ENCODE measurements around the gene JAK3. TPM values are rescaled to one million over a fixed set of nuclear protein-coding genes. Genes with fewer than 3 reads are reported as not detected.
"Not testable (repeated sequence)": the region's sequence is repeated elsewhere in the genome, so short reads cannot be mapped to it uniquely, and the experiment has no call there.

JAK3 gene
- 1 to 10 TPM in 3 of 4 donors, under 1 TPM in 1; 0.67 to 6.8 (median 2.5) TPM for polyA plus RNA-seq
- long read RNA-seq, donor 1 = 0 reads
- long read RNA-seq, donor 2 = 0 reads
- long read RNA-seq, donor 3, full-length matches to known transcripts = 2 of 2 reads
- long read RNA-seq, donor 3, partial matches to known transcripts = 0 of 2 reads
- long read RNA-seq, donor 3, other reads (novel, unspliced or antisense) = 0 of 2 reads
- long read RNA-seq, donor 4 = 0 reads
- long read RNA-seq, donor 5 = 0 reads
- long read RNA-seq, donor 6 = 0 reads
- long read RNA-seq, donor 7 = 0 reads
- long read RNA-seq, donor 8 = 0 reads
- long read RNA-seq, donor 9 = 0 reads
- long read RNA-seq, donor 10 = 0 reads

GRCh38 chr19:17847538-17848366, at the start of gene JAK3:
TSS of gene JAK3 (minus strand) at chr19:17847982. CDS start at chr19:17844417, 3,565 bp downstream.
- peaks cover 0 to 4% (median 3%) of the 10 kb centered on the region in 3 donors for H3K4me1 ChIP-seq (ENCODE audit: control insufficient read depth in 3 of 3, insufficient read depth in 2 of 3, low read depth in 1 of 3, low read length in 2 of 3)
- FAIRE-seq (no peak), DNase-seq (peak; percentile 37 to 85)
- H3K27me3 ChIP-seq (ENCODE audit: control insufficient read depth in 3 of 3, insufficient read depth in 3 of 3, low read length in 3 of 3) = peaks cover 0 to 6% (median 0%) of the 10 kb centered on the region in 3 donors
- peak within 1 kb of the TSS; percentile 61 to 89 (median 81) for H3K27ac ChIP-seq (ENCODE audit: low read depth in 1 of 3, low read length in 2 of 3)
- H3K36me3 ChIP-seq (ENCODE audit: control insufficient read depth in 3 of 3, insufficient read depth in 2 of 3, low read depth in 1 of 3, low read length in 3 of 3) = peaks cover 0 to 5% (median 0%) of the 10 kb centered on the region in 3 donors
- H3K4me3 ChIP-seq (ENCODE audit: low read depth in 1 of 3, low read length in 3 of 3) = peak within 1 kb of the TSS; percentile 37 to 60 (median 42)
- no peaks in the 10 kb centered on the region for H3K9me3 ChIP-seq (ENCODE audit: control insufficient read depth in 2 of 2, insufficient read depth in 1 of 2, low read depth in 1 of 2, low read length in 1 of 2)
- 5 to 9% (median 9%) methylated on average over 38 to 40 of the region's 40 CpGs for WGBS, 3 donors

- FAIRE-seq = no peak
- Histone ChIP-seq H3K4me3 (ENCODE audit: low read depth in 1 of 3, low read length in 3 of 3) (no peak overlapping the region), H3K9me3 (ENCODE audit: control insufficient read depth in 2 of 2, insufficient read depth in 1 of 2, low read depth in 1 of 2, low read length in 1 of 2) (peaks cover 0 to 2% of the 10 kb centered on the region in 2 donors), H3K4me1 (ENCODE audit: control insufficient read depth in 3 of 3, insufficient read depth in 2 of 3, low read depth in 1 of 3, low read length in 2 of 3) (no peaks in the 10 kb centered on the region), H3K27ac (ENCODE audit: low read depth in 1 of 3, low read length in 2 of 3) (no peak overlapping the region), H3K27me3 (ENCODE audit: control insufficient read depth in 3 of 3, insufficient read depth in 3 of 3, low read length in 3 of 3) (no peaks in the 10 kb centered on the region), H3K36me3 (ENCODE audit: control insufficient read depth in 3 of 3, insufficient read depth in 2 of 3, low read depth in 1 of 3, low read length in 3 of 3) (no peaks in the 10 kb centered on the region)
- DNase-seq = no peak
- whole genome bisulfite sequencing, 3 donors = 73 to 83% (median 76%) methylated on average over 9 of the region's 9 CpGs
These were observed 46.0 kb upstream of the JAK3 start for GRCh38 chr19:17893766-17894165.

GRCh38 chr19:17889609-17890214, 41.9 kb upstream of the JAK3 start:
- H3K27me3 ChIP-seq (ENCODE audit: control insufficient read depth in 3 of 3, insufficient read depth in 3 of 3, low read length in 3 of 3) = no peaks in the 10 kb centered on the region
- 28 to 38% (median 34%) methylated on average over 18 of the region's 18 CpGs for WGBS, 3 donors
- no peaks in the 10 kb centered on the region for H3K4me1 ChIP-seq (ENCODE audit: control insufficient read depth in 3 of 3, insufficient read depth in 2 of 3, low read depth in 1 of 3, low read length in 2 of 3)
- FAIRE-seq = no peak
- no peak overlapping the region for H3K4me3 ChIP-seq (ENCODE audit: low read depth in 1 of 3, low read length in 3 of 3)
- no peaks in the 10 kb centered on the region for H3K36me3 ChIP-seq (ENCODE audit: control insufficient read depth in 3 of 3, insufficient read depth in 2 of 3, low read depth in 1 of 3, low read length in 3 of 3)
- no peak overlapping the region for H3K27ac ChIP-seq (ENCODE audit: low read depth in 1 of 3, low read length in 2 of 3)
- DNase-seq = peak in 1 of 2 donors; percentile 61
- peaks cover 0 to 2% of the 10 kb centered on the region in 2 donors for H3K9me3 ChIP-seq (ENCODE audit: control insufficient read depth in 2 of 2, insufficient read depth in 1 of 2, low read depth in 1 of 2, low read length in 1 of 2)

GRCh38 chr19:17888260-17888659, 40.5 kb upstream of the JAK3 start:
- Histone ChIP-seq H3K9me3 (ENCODE audit: control insufficient read depth in 2 of 2, insufficient read depth in 1 of 2, low read depth in 1 of 2, low read length in 1 of 2) (peaks cover 0 to 2% of the 10 kb centered on the region in 2 donors), H3K4me1 (ENCODE audit: control insufficient read depth in 3 of 3, insufficient read depth in 2 of 3, low read depth in 1 of 3, low read length in 2 of 3) (no peaks in the 10 kb centered on the region), H3K36me3 (ENCODE audit: control insufficient read depth in 3 of 3, insufficient read depth in 2 of 3, low read depth in 1 of 3, low read length in 3 of 3) (no peaks in the 10 kb centered on the region), H3K4me3 (ENCODE audit: low read depth in 1 of 3, low read length in 3 of 3) (no peak overlapping the region), H3K27ac (ENCODE audit: low read depth in 1 of 3, low read length in 2 of 3) (no peak overlapping the region), H3K27me3 (ENCODE audit: control insufficient read depth in 3 of 3, insufficient read depth in 3 of 3, low read length in 3 of 3) (no peaks in the 10 kb centered on the region)
- 47 to 69% (median 58%) methylated on average over 7 of the region's 7 CpGs for WGBS, 3 donors
- DNase-seq = no peak
- FAIRE-seq = no peak

- not testable (repeated sequence) for H3K4me3 ChIP-seq (ENCODE audit: low read depth in 1 of 3, low read length in 3 of 3); DNase-seq; H3K27me3 ChIP-seq (ENCODE audit: control insufficient read depth in 3 of 3, insufficient read depth in 3 of 3, low read length in 3 of 3); H3K4me1 ChIP-seq (ENCODE audit: control insufficient read depth in 3 of 3, insufficient read depth in 2 of 3, low read depth in 1 of 3, low read length in 2 of 3); FAIRE-seq; H3K36me3 ChIP-seq (ENCODE audit: control insufficient read depth in 3 of 3, insufficient read depth in 2 of 3, low read depth in 1 of 3, low read length in 3 of 3); H3K9me3 ChIP-seq (ENCODE audit: control insufficient read depth in 2 of 2, insufficient read depth in 1 of 2, low read depth in 1 of 2, low read length in 1 of 2); H3K27ac ChIP-seq (ENCODE audit: low read depth in 1 of 3, low read length in 2 of 3)
- 78 to 86% (median 81%) methylated on average over 4 of the region's 4 CpGs for WGBS, 3 donors
These were observed 39.4 kb upstream of the JAK3 start for GRCh38 chr19:17887221-17887620.

GRCh38 chr19:17886515-17886914, 38.7 kb upstream of the JAK3 start:
- Histone ChIP-seq H3K27me3 (ENCODE audit: control insufficient read depth in 3 of 3, insufficient read depth in 3 of 3, low read length in 3 of 3) (no peaks in the 10 kb centered on the region), H3K4me1 (ENCODE audit: control insufficient read depth in 3 of 3, insufficient read depth in 2 of 3, low read depth in 1 of 3, low read length in 2 of 3) (no peaks in the 10 kb centered on the region), H3K27ac (ENCODE audit: low read depth in 1 of 3, low read length in 2 of 3) (no peak overlapping the region), H3K36me3 (ENCODE audit: control insufficient read depth in 3 of 3, insufficient read depth in 2 of 3, low read depth in 1 of 3, low read length in 3 of 3) (no peaks in the 10 kb centered on the region), H3K9me3 (ENCODE audit: control insufficient read depth in 2 of 2, insufficient read depth in 1 of 2, low read depth in 1 of 2, low read length in 1 of 2) (peaks cover 0 to 2% of the 10 kb centered on the region in 2 donors), H3K4me3 (ENCODE audit: low read depth in 1 of 3, low read length in 3 of 3) (no peak overlapping the region)
- 61 to 81% (median 71%) methylated on average over 7 of the region's 7 CpGs for WGBS, 3 donors
- no peak for FAIRE-seq
- no peak for DNase-seq

- no peak for DNase-seq
- no peaks in the 10 kb centered on the region for H3K4me1 ChIP-seq (ENCODE audit: control insufficient read depth in 3 of 3, insufficient read depth in 2 of 3, low read depth in 1 of 3, low read length in 2 of 3)
- H3K27ac ChIP-seq (ENCODE audit: low read depth in 1 of 3, low read length in 2 of 3) = no peak overlapping the region
- no peaks in the 10 kb centered on the region for H3K36me3 ChIP-seq (ENCODE audit: control insufficient read depth in 3 of 3, insufficient read depth in 2 of 3, low read depth in 1 of 3, low read length in 3 of 3)
- FAIRE-seq = no peak
- 77 to 82% (median 77%) methylated on average over 30 to 33 of the region's 33 CpGs for WGBS, 3 donors
- no peak overlapping the region for H3K4me3 ChIP-seq (ENCODE audit: low read depth in 1 of 3, low read length in 3 of 3)
- no peaks in the 10 kb centered on the region for H3K9me3 ChIP-seq (ENCODE audit: control insufficient read depth in 2 of 2, insufficient read depth in 1 of 2, low read depth in 1 of 2, low read length in 1 of 2)
- no peaks in the 10 kb centered on the region for H3K27me3 ChIP-seq (ENCODE audit: control insufficient read depth in 3 of 3, insufficient read depth in 3 of 3, low read length in 3 of 3)
These were observed 36.0 kb upstream of the JAK3 start for GRCh38 chr19:17883627-17884410.

- FAIRE-seq (no peak), DNase-seq (no peak)
- Histone ChIP-seq H3K4me1 (ENCODE audit: control insufficient read depth in 3 of 3, insufficient read depth in 2 of 3, low read depth in 1 of 3, low read length in 2 of 3) (no peaks in the 10 kb centered on the region), H3K4me3 (ENCODE audit: low read depth in 1 of 3, low read length in 3 of 3) (no peak overlapping the region), H3K27me3 (ENCODE audit: control insufficient read depth in 3 of 3, insufficient read depth in 3 of 3, low read length in 3 of 3) (peaks cover 0 to 2% (median 0%) of the 10 kb centered on the region in 3 donors), H3K9me3 (ENCODE audit: control insufficient read depth in 2 of 2, insufficient read depth in 1 of 2, low read depth in 1 of 2, low read length in 1 of 2) (no peaks in the 10 kb centered on the region), H3K36me3 (ENCODE audit: control insufficient read depth in 3 of 3, insufficient read depth in 2 of 3, low read depth in 1 of 3, low read length in 3 of 3) (no peaks in the 10 kb centered on the region), H3K27ac (ENCODE audit: low read depth in 1 of 3, low read length in 2 of 3) (no peak overlapping the region)
- WGBS, 3 donors = 70 to 76% (median 75%) methylated on average over 7 of the region's 7 CpGs
These were observed 33.9 kb upstream of the JAK3 start for GRCh38 chr19:17881701-17882100.

Measured in small intestine (tissue), 16 donors.